HEK293 (cell line): Measurements from ENCODE around the gene STK35.
A peak's percentile ranks its signal among the peaks of the same experiment; 100 is the strongest.

Source experiments
- CTCF ChIA-PET: fragments of 350-600 bp; formaldehyde crosslinking; extraction: SDS; loops from one replicate; lab custom pipeline; 2021; ENCODE audit warnings: antibody characterized with exemption; lab: Yijun Ruan, JAX
- POLR2A ChIA-PET: fragments of 300-600 bp; formaldehyde crosslinking; extraction: SDS; loops from one replicate; lab custom pipeline; 2020; ENCODE audit warnings: antibody characterized with exemption, inconsistent platforms; lab: Yijun Ruan, JAX
- H3K27ac ChIP-seq: fragments of 200-500 bp; sonication (Bioruptor generic); 2 replicates; pipeline ENCODE4 v1.5.1; 2014; ENCODE audit warnings: low read depth, low read length, control low read depth, inconsistent platforms; ENCODE audit errors: extremely low read depth
- H3K36me3 ChIP-seq, 2 experiments: fragments of 200-500 bp in 1 of 2; sonication (Bioruptor generic) in 1 of 2; 1 replicate in 1 of 2; 2 replicates in 1 of 2; pipeline ENCODE4 v1.5.1; 2014 to 2017; ENCODE audit warnings: inconsistent platforms in 2 of 2, low read length in 2 of 2; ENCODE audit not compliant: control insufficient read depth in 2 of 2, insufficient read depth in 1 of 2
- H3K4me1 ChIP-seq: fragments of 200-500 bp; sonication (Bioruptor generic); 2 replicates; pipeline ENCODE4 v1.5.1; 2014; ENCODE audit warnings: mild to moderate bottlenecking, low read length, inconsistent platforms; ENCODE audit not compliant: control insufficient read depth, insufficient read depth
- H3K4me3 ChIP-seq: 2 replicates; pipeline ENCODE4 v1.5.1; 2011; ENCODE audit warnings: low read depth, mild to moderate bottlenecking, control low read depth, low read length, moderate library complexity
- H3K9me3 ChIP-seq: fragments of 200-500 bp; sonication (Bioruptor generic); 2 replicates; pipeline ENCODE4 v1.5.1; 2014; ENCODE audit warnings: low read depth, low read length, inconsistent platforms; ENCODE audit not compliant: control insufficient read depth, insufficient read depth
- EGR2 ChIP-seq: fragments of 450-650 bp; formaldehyde crosslinking; IDR thresholded peaks from 2 replicates; pipeline ENCODE4 v1.5.1; 2016; ENCODE audit warnings: low read depth, missing biosample characterization, missing genetic modification characterization
- KLF9 ChIP-seq: fragments of 450-650 bp; formaldehyde crosslinking; IDR thresholded peaks from 2 replicates; pipeline ENCODE4 v1.5.1; 2016; ENCODE audit warnings: missing biosample characterization, missing genetic modification characterization, low read depth
- SCRT2 ChIP-seq: fragments of 450-650 bp; formaldehyde crosslinking; IDR thresholded peaks from 2 replicates; pipeline ENCODE4 v1.5.1; 2016; ENCODE audit warnings: missing biosample characterization, missing genetic modification characterization
- ZBTB8A ChIP-seq: fragments of 450-650 bp; formaldehyde crosslinking; IDR thresholded peaks from 2 replicates; pipeline ENCODE4 v1.5.1; 2016; ENCODE audit warnings: missing biosample characterization, missing genetic modification characterization
- ZFHX2 ChIP-seq: fragments of 450-650 bp; formaldehyde crosslinking; conservative IDR thresholded peaks from 2 replicates; pipeline ENCODE4 v1.5.1; 2016; ENCODE audit warnings: missing biosample characterization, missing genetic modification characterization
- ZFP3 ChIP-seq: fragments of 450-650 bp; formaldehyde crosslinking; IDR thresholded peaks from 2 replicates; pipeline ENCODE4 v1.5.1; 2016; ENCODE audit warnings: low read depth, missing biosample characterization, missing genetic modification characterization
- ZIC2 ChIP-seq: fragments of 450-650 bp; formaldehyde crosslinking; IDR thresholded peaks from 2 replicates; pipeline ENCODE4 v1.5.1; 2016; ENCODE audit warnings: missing biosample characterization, missing genetic modification characterization
- ZNF133 ChIP-seq: fragments of 450-650 bp; formaldehyde crosslinking; IDR thresholded peaks from 2 replicates; pipeline ENCODE4 v1.5.1; 2016; ENCODE audit warnings: missing biosample characterization, missing genetic modification characterization
- ZNF155 ChIP-seq: fragments of 450-650 bp; formaldehyde crosslinking; IDR thresholded peaks from 2 replicates; pipeline ENCODE4 v1.5.1; 2016; ENCODE audit warnings: missing biosample characterization, missing genetic modification characterization
- ZNF169 ChIP-seq: fragments of 450-650 bp; formaldehyde crosslinking; IDR thresholded peaks from 2 replicates; pipeline ENCODE4 v1.5.1; 2016; ENCODE audit warnings: missing biosample characterization, missing genetic modification characterization
- ZNF19 ChIP-seq: fragments of 450-650 bp; formaldehyde crosslinking; IDR thresholded peaks from 2 replicates; pipeline ENCODE4; 2016; ENCODE audit warnings: missing biosample characterization, missing genetic modification characterization, low read depth
- ZNF239 ChIP-seq: fragments of 450-650 bp; formaldehyde crosslinking; IDR thresholded peaks from 2 replicates; pipeline ENCODE4 v1.5.1; 2016; ENCODE audit warnings: missing biosample characterization, missing genetic modification characterization
- ZNF37A ChIP-seq: fragments of 450-650 bp; IDR thresholded peaks from 2 replicates; pipeline ENCODE4 v1.5.1; 2018; ENCODE audit warnings: missing biosample characterization, missing genetic modification characterization
- ZNF549 ChIP-seq: fragments of 450-650 bp; IDR thresholded peaks from 2 replicates; pipeline ENCODE4 v1.5.1; 2018; ENCODE audit warnings: missing biosample characterization, missing genetic modification characterization, mild to moderate bottlenecking, inconsistent platforms, moderate library complexity
- ZNF610 ChIP-seq: fragments of 450-650 bp; formaldehyde crosslinking; IDR thresholded peaks from 2 replicates; pipeline ENCODE4 v1.5.1; 2016; ENCODE audit warnings: missing biosample characterization, missing genetic modification characterization, borderline replicate concordance
- ZNF621 ChIP-seq: fragments of 450-650 bp; formaldehyde crosslinking; IDR thresholded peaks from 2 replicates; pipeline ENCODE4 v1.5.1; 2017; ENCODE audit warnings: missing biosample characterization, missing genetic modification characterization
- ZNF623 ChIP-seq: fragments of 450-650 bp; formaldehyde crosslinking; IDR thresholded peaks from 2 replicates; pipeline ENCODE4 v1.5.1; 2016; ENCODE audit warnings: missing biosample characterization, missing genetic modification characterization
- ZNF664 ChIP-seq: fragments of 450-650 bp; formaldehyde crosslinking; IDR thresholded peaks from 2 replicates; pipeline ENCODE4 v1.5.1; 2016; ENCODE audit warnings: missing biosample characterization, missing genetic modification characterization
- TF ChIP-seq, protein P1 (sequence below): fragments of 450-650 bp; formaldehyde crosslinking; conservative IDR thresholded peaks from 2 replicates; pipeline ENCODE4 v1.5.1; 2016; ENCODE audit warnings: low read depth, missing biosample characterization, missing genetic modification characterization
- TF ChIP-seq, protein P2 (sequence below): fragments of 450-650 bp; formaldehyde crosslinking; IDR thresholded peaks from 2 replicates; pipeline ENCODE4 v1.5.1; 2017; ENCODE audit warnings: missing biosample characterization, missing genetic modification characterization
- TF ChIP-seq, protein P3 (sequence below): fragments of 450-650 bp; formaldehyde crosslinking; IDR thresholded peaks from 2 replicates; pipeline ENCODE4; 2016; ENCODE audit warnings: missing biosample characterization, missing genetic modification characterization
- TF ChIP-seq, protein P4 (sequence below): fragments of 450-650 bp; formaldehyde crosslinking; IDR thresholded peaks from 2 replicates; pipeline ENCODE4 v1.5.1; 2016; ENCODE audit warnings: missing biosample characterization, missing genetic modification characterization

Gene STK35

DNA sequence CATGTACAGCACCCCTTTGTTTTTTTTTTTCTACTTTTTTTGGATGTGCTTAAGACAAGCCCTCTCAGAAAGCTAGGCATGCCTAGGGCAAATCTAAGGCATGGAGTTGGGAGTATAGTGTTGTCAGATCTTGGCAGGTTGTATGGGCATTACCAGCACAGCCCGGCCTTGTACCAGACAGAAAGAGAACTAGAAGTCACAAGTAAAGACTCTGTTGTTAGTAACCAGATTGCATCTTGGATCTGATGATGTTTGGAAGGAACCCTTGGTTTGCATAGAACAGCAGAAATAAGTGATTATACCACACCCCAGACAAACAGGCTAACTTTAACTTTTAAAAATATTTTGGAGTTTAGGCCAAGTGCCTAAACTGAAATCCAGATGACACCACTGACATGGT lies 25.6 kb downstream of the STK35 start (continued):
- TF ChIP-seq, protein P1, sequence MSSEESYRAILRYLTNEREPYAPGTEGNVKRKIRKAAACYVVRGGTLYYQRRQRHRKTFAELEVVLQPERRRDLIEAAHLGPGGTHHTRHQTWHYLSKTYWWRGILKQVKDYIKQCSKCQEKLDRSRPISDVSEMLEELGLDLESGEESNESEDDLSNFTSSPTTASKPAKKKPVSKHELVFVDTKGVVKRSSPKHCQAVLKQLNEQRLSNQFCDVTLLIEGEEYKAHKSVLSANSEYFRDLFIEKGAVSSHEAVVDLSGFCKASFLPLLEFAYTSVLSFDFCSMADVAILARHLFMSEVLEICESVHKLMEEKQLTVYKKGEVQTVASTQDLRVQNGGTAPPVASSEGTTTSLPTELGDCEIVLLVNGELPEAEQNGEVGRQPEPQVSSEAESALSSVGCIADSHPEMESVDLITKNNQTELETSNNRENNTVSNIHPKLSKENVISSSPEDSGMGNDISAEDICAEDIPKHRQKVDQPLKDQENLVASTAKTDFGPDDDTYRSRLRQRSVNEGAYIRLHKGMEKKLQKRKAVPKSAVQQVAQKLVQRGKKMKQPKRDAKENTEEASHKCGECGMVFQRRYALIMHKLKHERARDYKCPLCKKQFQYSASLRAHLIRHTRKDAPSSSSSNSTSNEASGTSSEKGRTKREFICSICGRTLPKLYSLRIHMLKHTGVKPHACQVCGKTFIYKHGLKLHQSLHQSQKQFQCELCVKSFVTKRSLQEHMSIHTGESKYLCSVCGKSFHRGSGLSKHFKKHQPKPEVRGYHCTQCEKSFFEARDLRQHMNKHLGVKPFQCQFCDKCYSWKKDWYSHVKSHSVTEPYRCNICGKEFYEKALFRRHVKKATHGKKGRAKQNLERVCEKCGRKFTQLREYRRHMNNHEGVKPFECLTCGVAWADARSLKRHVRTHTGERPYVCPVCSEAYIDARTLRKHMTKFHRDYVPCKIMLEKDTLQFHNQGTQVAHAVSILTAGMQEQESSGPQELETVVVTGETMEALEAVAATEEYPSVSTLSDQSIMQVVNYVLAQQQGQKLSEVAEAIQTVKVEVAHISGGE (tag by site-specific recombination): no peak
- TF ChIP-seq ZNF155 (tag by site-specific recombination) (no peak), ZNF623 (tag by site-specific recombination) (no peak), ZNF610 (tag by site-specific recombination) (no peak), ZNF621 (tag by site-specific recombination) (no peak), ZNF169 (tag by site-specific recombination) (no peak), KLF9 (tag by site-specific recombination) (no peak), ZNF133 (no peak)
- TF ChIP-seq, protein P2, sequence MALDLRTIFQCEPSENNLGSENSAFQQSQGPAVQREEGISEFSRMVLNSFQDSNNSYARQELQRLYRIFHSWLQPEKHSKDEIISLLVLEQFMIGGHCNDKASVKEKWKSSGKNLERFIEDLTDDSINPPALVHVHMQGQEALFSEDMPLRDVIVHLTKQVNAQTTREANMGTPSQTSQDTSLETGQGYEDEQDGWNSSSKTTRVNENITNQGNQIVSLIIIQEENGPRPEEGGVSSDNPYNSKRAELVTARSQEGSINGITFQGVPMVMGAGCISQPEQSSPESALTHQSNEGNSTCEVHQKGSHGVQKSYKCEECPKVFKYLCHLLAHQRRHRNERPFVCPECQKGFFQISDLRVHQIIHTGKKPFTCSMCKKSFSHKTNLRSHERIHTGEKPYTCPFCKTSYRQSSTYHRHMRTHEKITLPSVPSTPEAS (tag by site-specific recombination): no peak

DNA sequence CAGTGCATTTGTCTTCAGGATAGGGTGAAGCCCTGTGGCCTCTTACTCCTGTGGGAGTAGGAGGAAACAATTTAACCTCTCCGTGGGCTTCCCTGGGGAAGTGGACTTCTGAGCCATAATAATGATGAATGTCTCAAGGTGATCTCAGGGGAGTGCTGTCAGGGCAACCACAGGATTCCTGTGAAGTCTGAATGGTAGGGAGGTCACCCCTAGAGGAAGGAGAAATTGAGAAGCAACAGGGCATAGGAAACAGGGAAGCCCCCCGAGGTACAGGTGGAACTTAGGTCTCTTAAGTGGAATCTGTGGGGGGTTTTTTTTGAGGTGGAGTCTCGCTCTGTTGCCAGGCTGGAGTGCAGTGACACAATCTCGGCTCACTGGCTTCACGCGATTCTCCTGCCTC lies 26.9 kb downstream of the STK35 start:
- no peak overlapping the region for H3K4me3 ChIP-seq
- no peak overlapping the region for H3K27ac ChIP-seq
- CTCF ChIA-PET: no interaction called here
- H3K9me3 ChIP-seq: no peaks in the 10 kb centered on the region
- POLR2A ChIA-PET: no interaction called here
- H3K36me3 ChIP-seq: peaks cover 0 to 35% of the 10 kb centered on the region in 2 experiments; a peak in 1 of 3 replicates
- TF ChIP-seq ZNF19 (tag by site-specific recombination): no peak
- peak; percentile 74 for TF ChIP-seq ZIC2 (tag by site-specific recombination)
- 0 out of 2 replicates have a peak, but pooled peaks have one; percentile 9 for TF ChIP-seq ZFHX2 (tag by site-specific recombination)
- TF ChIP-seq, protein P3, sequence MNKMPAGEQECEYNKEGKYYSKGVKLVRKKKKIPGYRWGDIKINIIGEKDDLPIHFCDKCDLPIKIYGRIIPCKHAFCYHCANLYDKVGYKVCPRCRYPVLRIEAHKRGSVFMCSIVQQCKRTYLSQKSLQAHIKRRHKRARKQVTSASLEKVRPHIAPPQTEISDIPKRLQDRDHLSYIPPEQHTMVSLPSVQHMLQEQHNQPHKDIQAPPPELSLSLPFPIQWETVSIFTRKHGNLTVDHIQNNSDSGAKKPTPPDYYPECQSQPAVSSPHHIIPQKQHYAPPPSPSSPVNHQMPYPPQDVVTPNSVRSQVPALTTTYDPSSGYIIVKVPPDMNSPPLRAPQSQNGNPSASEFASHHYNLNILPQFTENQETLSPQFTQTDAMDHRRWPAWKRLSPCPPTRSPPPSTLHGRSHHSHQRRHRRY (tag by site-specific recombination): no peak
- 0 out of 2 replicates have a peak, but pooled peaks have one; percentile 14 for TF ChIP-seq EGR2 (tag by site-specific recombination)
- H3K4me1 ChIP-seq: no peaks in the 10 kb centered on the region

DNA sequence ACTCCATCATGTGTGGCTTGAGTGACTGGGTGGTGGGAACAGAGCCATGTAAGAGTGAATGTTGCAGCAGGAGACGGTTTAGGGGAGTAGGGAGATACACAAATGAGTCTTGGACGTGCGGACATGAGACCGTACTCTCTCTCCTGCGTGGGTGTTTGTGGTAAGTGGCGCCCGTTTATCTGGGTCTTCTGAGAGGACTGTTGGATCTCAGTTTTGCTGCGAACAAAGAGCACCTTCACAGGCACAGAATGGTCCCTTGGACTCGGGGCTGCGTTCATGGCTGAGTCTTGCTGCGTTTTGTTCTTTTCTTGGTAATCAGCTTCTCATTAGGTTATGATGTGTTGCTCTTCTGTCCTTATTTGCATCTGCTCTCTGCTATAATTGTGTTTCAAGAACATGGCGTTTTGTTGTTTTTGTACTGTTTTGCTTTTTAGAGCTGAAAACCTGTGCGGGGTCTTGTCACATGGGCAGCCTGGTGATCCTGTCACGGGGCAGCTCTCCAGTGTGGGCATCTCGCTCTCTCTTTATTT lies 28.5 kb downstream of the STK35 start:
- POLR2A ChIA-PET: no interaction called here
- H3K36me3 ChIP-seq: peaks cover 0 to 25% of the 10 kb centered on the region in 2 experiments; a peak in 1 of 3 replicates
- TF ChIP-seq, protein P4, sequence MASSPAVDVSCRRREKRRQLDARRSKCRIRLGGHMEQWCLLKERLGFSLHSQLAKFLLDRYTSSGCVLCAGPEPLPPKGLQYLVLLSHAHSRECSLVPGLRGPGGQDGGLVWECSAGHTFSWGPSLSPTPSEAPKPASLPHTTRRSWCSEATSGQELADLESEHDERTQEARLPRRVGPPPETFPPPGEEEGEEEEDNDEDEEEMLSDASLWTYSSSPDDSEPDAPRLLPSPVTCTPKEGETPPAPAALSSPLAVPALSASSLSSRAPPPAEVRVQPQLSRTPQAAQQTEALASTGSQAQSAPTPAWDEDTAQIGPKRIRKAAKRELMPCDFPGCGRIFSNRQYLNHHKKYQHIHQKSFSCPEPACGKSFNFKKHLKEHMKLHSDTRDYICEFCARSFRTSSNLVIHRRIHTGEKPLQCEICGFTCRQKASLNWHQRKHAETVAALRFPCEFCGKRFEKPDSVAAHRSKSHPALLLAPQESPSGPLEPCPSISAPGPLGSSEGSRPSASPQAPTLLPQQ: no peak
- TF ChIP-seq ZNF664 (tag by site-specific recombination) (no peak), ZFP3 (tag by site-specific recombination) (no peak), ZNF239 (no peak), ZNF133 (no peak), ZBTB8A (tag by site-specific recombination) (no peak), ZNF37A (tag by site-specific recombination) (no peak), ZNF549 (no peak), SCRT2 (tag by site-specific recombination) (no peak)
- H3K27ac ChIP-seq: no peak overlapping the region
- CTCF ChIA-PET: no interaction called here
- H3K4me1 ChIP-seq: no peaks in the 10 kb centered on the region
- H3K4me3 ChIP-seq: no peak overlapping the region
- no peaks in the 10 kb centered on the region for H3K9me3 ChIP-seq
